ENCODE data around the gene MTHFSD. TPM values are rescaled to one million over a fixed set of nuclear protein-coding genes. Genes with fewer than 3 reads are reported as not detected.

Gene MTHFSD
- total RNA-seq, 6 donors from 2014 or later = 13.8 to 39.8 (median 22.0) TPM

DNA sequence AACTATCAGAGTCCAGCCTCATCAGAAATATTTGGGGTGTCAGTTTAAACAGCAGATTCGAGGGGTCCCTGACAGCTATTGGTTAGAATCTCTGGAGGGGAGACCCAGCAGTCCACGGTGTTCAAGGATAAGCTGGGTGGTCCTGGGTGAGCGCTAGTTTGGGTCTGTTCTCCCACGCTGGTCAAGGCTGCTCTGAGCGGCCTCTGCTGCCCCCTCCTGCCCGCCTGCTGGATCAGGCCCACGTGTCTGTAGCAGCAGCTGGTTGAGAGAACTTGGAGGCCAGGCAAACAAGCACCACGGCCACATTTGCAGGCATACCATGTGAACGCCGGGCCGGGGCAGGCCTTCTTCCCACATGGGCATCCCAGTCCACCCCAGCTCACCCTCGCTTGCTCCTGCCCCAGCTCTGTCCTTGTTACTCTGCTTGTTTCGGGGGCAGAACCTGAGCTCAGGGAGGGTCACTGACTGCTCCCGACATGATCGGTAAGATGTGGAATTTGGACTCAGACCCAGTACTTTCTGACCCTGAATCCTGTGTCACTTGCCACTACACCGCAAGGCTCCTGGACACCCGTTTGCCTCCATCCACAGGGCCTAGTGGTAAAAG, 37.3 kb downstream of the MTHFSD start:
- Histone ChIP-seq H3K27me3 (peaks cover 0 to 11% (median 8%) of the 10 kb centered on the region in 4 donors), H3K9me3 (no peaks in the 10 kb centered on the region), H3K4me1 (peaks cover 12 to 33% (median 26%) of the 10 kb centered on the region in 4 donors), H3K27ac (peak overlapping the region; percentile 75 to 97 (median 94)), H3K36me3 (peaks cover 0 to 41% (median 3%) of the 10 kb centered on the region in 4 donors), H3K4me3 (peak overlapping the region in 1 of 4 donors; percentile 66)
- TF ChIP-seq POLR2AphosphoS5 (IDR thresholded peaks at IDR 0.05) (peak in 1 of 2 donors; percentile 25), EP300 (IDR thresholded peaks at IDR 0.05) (no peak)
- TF ChIP-seq, protein P1, sequence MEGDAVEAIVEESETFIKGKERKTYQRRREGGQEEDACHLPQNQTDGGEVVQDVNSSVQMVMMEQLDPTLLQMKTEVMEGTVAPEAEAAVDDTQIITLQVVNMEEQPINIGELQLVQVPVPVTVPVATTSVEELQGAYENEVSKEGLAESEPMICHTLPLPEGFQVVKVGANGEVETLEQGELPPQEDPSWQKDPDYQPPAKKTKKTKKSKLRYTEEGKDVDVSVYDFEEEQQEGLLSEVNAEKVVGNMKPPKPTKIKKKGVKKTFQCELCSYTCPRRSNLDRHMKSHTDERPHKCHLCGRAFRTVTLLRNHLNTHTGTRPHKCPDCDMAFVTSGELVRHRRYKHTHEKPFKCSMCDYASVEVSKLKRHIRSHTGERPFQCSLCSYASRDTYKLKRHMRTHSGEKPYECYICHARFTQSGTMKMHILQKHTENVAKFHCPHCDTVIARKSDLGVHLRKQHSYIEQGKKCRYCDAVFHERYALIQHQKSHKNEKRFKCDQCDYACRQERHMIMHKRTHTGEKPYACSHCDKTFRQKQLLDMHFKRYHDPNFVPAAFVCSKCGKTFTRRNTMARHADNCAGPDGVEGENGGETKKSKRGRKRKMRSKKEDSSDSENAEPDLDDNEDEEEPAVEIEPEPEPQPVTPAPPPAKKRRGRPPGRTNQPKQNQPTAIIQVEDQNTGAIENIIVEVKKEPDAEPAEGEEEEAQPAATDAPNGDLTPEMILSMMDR (IDR thresholded peaks at IDR 0.05) = peak; percentile 50 to 81 (median 64)
- peak in 1 of 2 donors; percentile 77 for ATAC-seq (ENCODE audit: low FRiP score in 2 of 2)
- WGBS, 2 donors = 21 to 23% methylated on average over 9 to 17 of the region's 17 CpGs
- peak; percentile 51 to 90 for DNase-seq

DNA sequence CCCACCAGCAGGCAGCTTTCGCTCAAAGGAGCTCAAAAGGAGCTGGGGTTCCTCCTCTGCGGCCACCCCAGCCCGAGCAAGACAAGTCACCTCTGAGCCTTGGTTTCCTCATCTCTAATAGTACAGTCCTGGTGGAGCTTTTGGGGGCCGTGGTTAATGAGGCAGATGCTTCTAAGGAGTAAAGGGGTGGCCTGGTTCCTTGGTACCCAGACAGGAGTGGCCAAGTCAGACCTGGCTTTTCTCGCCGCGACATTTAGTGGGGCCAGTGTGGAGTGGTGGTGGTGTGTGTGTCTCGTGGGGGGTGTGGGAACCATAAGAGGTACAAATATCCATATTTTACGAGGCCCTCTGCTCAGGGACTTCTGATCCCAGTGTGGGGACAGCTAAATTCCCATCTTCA, 38.0 kb downstream of the MTHFSD start:
- TF ChIP-seq, protein P1 (IDR thresholded peaks at IDR 0.05) = no peak
- TF ChIP-seq POLR2A (IDR thresholded peaks at IDR 0.05) (no peak), EP300 (IDR thresholded peaks at IDR 0.05) (no peak), POLR2AphosphoS5 (IDR thresholded peaks at IDR 0.05) (no peak)
- Histone ChIP-seq H3K4me3 (peak overlapping the region in 3 of 4 donors; percentile 22 to 66 (median 66)), H3K9me3 (no peaks in the 10 kb centered on the region), H3K4me1 (peaks cover 12 to 33% (median 26%) of the 10 kb centered on the region in 4 donors), H3K27me3 (peaks cover 0 to 12% (median 9%) of the 10 kb centered on the region in 4 donors), H3K27ac (peak overlapping the region; percentile 75 to 97 (median 94)), H3K36me3 (peaks cover 0 to 48% (median 3%) of the 10 kb centered on the region in 4 donors)
- ATAC-seq (ENCODE audit: low FRiP score in 2 of 2) (no peak), DNase-seq (no peak)
- 43 to 45% methylated on average over 6 to 9 of the region's 9 CpGs for WGBS, 2 donors

DNA sequence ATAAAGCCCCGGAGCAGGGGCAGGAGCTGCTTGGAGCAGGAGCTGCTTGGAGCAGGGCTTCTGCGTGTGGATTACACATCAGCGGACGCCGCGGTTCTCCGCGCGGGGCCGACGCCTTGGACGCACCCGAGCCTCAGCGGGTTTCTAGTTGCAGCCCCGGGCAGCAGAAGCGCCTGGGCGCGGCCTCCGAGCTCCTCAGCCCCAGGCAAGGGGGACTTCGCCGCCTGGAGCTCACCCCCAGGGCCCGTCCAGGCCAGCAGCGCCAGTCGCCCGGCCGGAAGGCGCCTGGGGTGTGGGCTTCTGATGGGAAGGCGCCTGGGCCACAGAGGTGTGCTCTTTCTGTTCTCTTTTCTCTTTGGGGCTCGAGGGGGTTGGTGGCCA, 38.4 kb downstream of the MTHFSD start:
- no peak for ATAC-seq (ENCODE audit: low FRiP score in 2 of 2)
- peak overlapping the region; percentile 75 to 97 (median 94) for H3K27ac ChIP-seq
- peak in 1 of 2 donors; percentile 80 for DNase-seq
- peaks cover 12 to 33% (median 26%) of the 10 kb centered on the region in 4 donors for H3K4me1 ChIP-seq
- TF ChIP-seq, protein P1 (IDR thresholded peaks at IDR 0.05) = no peak
- TF ChIP-seq POLR2A (IDR thresholded peaks at IDR 0.05) (no peak), POLR2AphosphoS5 (IDR thresholded peaks at IDR 0.05) (no peak), EP300 (IDR thresholded peaks at IDR 0.05) (no peak)
- H3K4me3 ChIP-seq = peak overlapping the region; percentile 22 to 66 (median 45)
- H3K36me3 ChIP-seq = peaks cover 0 to 51% (median 3%) of the 10 kb centered on the region in 4 donors
- 12% methylated on average over 15 of the region's 29 CpGs; no CpG with 5 or more reads in 1 of the 2 donors for WGBS, 2 donors
- no peaks in the 10 kb centered on the region for H3K9me3 ChIP-seq
- H3K27me3 ChIP-seq = peaks cover 0 to 16% (median 11%) of the 10 kb centered on the region in 4 donors

DNA sequence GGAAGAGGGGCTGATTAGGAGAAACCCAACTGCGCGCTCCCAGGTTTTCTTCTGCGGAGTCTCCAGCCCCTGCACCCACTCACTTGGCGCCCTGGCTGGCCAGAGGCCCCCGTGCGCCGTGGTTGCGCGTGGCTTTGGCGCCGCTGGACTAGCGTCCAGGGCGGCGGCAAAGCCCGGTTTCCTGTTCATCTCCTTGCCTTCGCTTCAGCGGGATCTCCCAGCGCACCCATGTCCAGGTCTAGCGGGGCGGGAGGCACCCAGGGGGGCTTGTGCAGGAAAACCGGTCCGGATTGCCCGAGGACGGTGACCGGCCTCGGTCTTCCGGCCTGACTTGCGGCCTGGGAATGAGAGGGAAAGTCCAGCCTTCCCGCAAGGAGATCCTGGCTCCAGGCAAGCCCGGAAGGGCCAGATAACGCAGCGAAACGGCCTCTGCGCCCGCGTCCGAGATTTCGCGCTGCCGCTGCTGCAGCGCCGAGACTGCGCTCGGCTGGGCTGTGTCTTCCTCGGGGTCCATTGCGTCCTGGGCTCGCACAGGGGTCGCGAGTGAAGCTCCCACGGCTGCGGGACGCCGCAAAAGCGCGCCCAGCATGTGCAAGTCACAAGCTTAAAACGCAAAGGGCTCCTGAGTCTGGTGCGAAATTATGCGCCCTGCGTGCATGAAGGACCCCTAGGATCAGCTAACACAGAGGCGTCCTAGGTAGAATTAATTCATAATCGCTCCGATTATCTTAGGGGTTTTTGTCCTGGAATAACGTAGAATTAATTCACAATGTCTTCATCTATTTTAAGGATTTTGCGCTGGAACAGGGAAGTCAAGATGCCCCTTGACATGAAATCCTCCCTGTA, 39.0 kb downstream of the MTHFSD start:
- Histone ChIP-seq H3K4me1 (peaks cover 12 to 33% (median 27%) of the 10 kb centered on the region in 4 donors), H3K4me3 (peak overlapping the region; percentile 22 to 66 (median 62)), H3K9me3 (no peaks in the 10 kb centered on the region), H3K27me3 (peaks cover 0 to 22% (median 15%) of the 10 kb centered on the region in 4 donors), H3K27ac (peak overlapping the region; percentile 75 to 97 (median 94)), H3K36me3 (peaks cover 0 to 57% (median 3%) of the 10 kb centered on the region in 4 donors)
- peak in 1 of 2 donors; percentile 71 for DNase-seq
- WGBS, 2 donors = 14 to 27% methylated on average over 15 to 64 of the region's 64 CpGs
- TF ChIP-seq EP300 (IDR thresholded peaks at IDR 0.05) (no peak), POLR2A (IDR thresholded peaks at IDR 0.05) (no peak), POLR2AphosphoS5 (IDR thresholded peaks at IDR 0.05) (peak in 1 of 2 donors; percentile 4)
- ATAC-seq (ENCODE audit: low FRiP score in 2 of 2) = no peak

DNA sequence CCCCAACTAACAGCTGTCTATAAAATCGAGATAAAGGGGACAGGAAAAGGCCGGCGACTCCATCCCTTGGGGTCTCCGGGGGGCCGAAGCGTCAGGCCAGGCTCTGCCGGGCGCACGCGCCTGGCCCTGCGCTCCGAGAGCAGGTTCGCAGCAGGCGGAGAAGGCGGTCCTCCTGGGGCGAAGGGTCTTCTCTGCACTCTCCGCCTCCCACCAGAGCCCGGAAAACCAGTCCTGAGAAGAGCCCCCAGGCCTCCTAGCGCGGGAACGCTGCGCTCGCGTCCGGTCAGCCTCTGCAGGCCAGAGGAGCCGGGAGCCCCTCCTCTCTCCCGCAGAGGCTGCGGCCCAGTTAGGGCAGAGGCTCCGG, 39.6 kb downstream of the MTHFSD start:
- H3K4me1 ChIP-seq = peaks cover 15 to 37% (median 26%) of the 10 kb centered on the region in 4 donors
- DNase-seq = peak in 1 of 2 donors; percentile 65
- peaks cover 0 to 58% (median 3%) of the 10 kb centered on the region in 4 donors for H3K36me3 ChIP-seq
- ATAC-seq (ENCODE audit: low FRiP score in 2 of 2) = no peak
- peak overlapping the region; percentile 75 to 97 (median 94) for H3K27ac ChIP-seq
- TF ChIP-seq POLR2A (IDR thresholded peaks at IDR 0.05) (no peak), POLR2AphosphoS5 (IDR thresholded peaks at IDR 0.05) (no peak), EP300 (IDR thresholded peaks at IDR 0.05) (no peak)
- TF ChIP-seq, protein P1 (IDR thresholded peaks at IDR 0.05) = no peak
- peaks cover 0 to 28% (median 18%) of the 10 kb centered on the region in 4 donors for H3K27me3 ChIP-seq
- peak overlapping the region; percentile 22 to 66 (median 62) for H3K4me3 ChIP-seq
- 3 to 11% methylated on average over 5 to 20 of the region's 29 CpGs for WGBS, 2 donors
- H3K9me3 ChIP-seq = no peaks in the 10 kb centered on the region
